ENCODE measurements around the gene TMIE. TPM values are rescaled to one million over a fixed set of nuclear protein-coding genes. Genes with fewer than 3 reads are reported as not detected.

TMIE gene
- total and polyA plus RNA-seq, 2 of the 8 experiments (the other 6 are each of a cell fraction or from before 2014, with no cell fraction given) = 0.45 to 0.67 TPM

DNA sequence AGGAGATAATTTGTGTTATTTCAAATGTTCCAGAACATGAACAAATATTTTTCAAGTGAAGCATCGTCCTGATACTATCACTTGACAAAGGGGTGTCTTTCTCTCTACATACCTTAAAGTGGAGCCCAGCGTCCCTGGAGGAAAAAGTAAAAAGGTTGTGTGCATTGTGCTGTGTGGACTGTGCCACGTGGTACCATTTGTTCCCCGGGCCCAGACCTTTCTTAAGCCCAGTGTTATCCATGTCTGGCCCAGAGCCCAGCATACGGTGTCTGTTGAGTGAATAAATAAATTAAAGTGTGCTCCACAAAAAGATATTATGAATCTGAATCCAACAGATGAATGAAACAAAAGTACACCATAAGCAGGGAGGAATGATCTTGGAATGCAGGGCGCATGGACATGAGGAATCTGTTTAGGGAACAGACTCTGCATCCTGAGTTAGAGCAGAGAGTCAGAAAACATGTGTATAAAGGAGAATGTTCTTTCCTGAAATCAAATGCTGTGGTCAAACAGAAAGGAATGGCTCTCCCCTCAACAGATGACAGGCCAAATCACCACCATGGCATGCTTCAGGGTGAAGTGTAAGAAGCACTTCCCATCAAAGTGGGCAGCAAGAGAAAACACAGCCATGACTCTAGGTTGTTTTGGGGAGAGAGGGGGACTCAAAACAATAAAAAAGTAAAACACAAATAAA lies 24.6 kb downstream of the TMIE start (continued):
- no peak for TF ChIP-seq EZH2 (IDR thresholded peaks at IDR 0.05; ENCODE audit: low read depth, low read length, severe bottlenecking)
- no peak for TF ChIP-seq POLR2AphosphoS5 (IDR thresholded peaks at IDR 0.05; ENCODE audit: low read depth, low read length)
- TF ChIP-seq NRF1 (IDR thresholded peaks at IDR 0.05; ENCODE audit: low read depth, low read length) = no peak
- no peak for TF ChIP-seq RAD21 (IDR thresholded peaks at IDR 0.05 in 1 of 2, conservative IDR thresholded peaks at IDR 0.05 in 1 of 2; ENCODE audit: low read depth in 2 of 2, low read length in 2 of 2)
- TF ChIP-seq SIX5 (IDR thresholded peaks at IDR 0.05; ENCODE audit: low read depth, low read length) = no peak
- TF ChIP-seq, protein P1, sequence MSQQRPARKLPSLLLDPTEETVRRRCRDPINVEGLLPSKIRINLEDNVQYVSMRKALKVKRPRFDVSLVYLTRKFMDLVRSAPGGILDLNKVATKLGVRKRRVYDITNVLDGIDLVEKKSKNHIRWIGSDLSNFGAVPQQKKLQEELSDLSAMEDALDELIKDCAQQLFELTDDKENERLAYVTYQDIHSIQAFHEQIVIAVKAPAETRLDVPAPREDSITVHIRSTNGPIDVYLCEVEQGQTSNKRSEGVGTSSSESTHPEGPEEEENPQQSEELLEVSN (IDR thresholded peaks at IDR 0.05) = no peak
- TF ChIP-seq RBBP5 (IDR thresholded peaks at IDR 0.05; ENCODE audit: borderline replicate concordance, low read depth, low read length) = no peak
